Adipose tissue (tissue), 3 donors: ENCODE measurements around the gene MARCHF11. TPM values are rescaled to one million over a fixed set of nuclear protein-coding genes. Genes with fewer than 3 reads are reported as not detected.

ENCODE experiments used
- H3K27ac ChIP-seq: one replicate; pipeline ENCODE4 v1.5.1; 2013; ENCODE audit warnings: low read depth, low read length
- WGBS, 3 donors: extraction: QIAGEN DNeasy Blood & Tissue Kit; methylation state at CpG; one replicate each; pipeline ENCODE4 v1.1.7; 2013; 5-methylcytosine and 5-hydroxymethylcytosine counted together
- polyA plus RNA-seq, 3 donors: library from polyadenylated mRNA; stranded (reverse); fragments of 200-250 nt; gene quantifications; one replicate each; pipeline ENCODE4 v1.2.3, GENCODE V29; 2013
- donor health status: healthy with polysubstance abuse.
- donor health status: Bipolar disorder and iron deficiency.
- donor health status: healthy.

MARCHF11 gene
- polyA plus RNA-seq, 3 donors: 0.32 TPM; not detected in 2

- no peak overlapping the region for H3K27ac ChIP-seq
- 61 to 73% (median 69%) methylated on average over 2 of the region's 2 CpGs for WGBS, 3 donors
Measured at GRCh38 chr5:16066810-16067209, 112.8 kb downstream of the MARCHF11 start.

DNA sequence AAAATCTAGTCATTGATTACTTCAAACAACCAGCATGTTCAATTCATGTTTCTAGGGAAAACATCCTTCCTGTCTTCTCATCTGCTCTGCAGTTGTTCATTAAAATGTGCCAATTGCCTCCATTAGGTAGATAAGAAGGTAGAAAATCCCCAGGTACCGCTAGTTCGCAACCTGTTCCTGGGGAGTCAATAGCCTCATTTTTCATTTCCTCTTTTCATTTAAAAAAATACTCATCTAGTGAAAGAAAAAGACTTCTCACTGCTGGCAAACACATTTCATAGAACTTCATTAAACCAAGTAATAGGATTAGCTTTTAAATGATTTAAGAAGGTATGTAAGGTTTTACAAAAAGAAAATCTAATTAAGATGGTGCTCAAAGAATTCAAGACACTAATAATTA, 113.3 kb downstream of the MARCHF11 start:
- H3K27ac ChIP-seq: no peak overlapping the region
- 55 to 90% (median 81%) methylated on average over 2 of the region's 2 CpGs for WGBS, 3 donors

GRCh38 chr5:16065831-16066230, 113.8 kb downstream of the MARCHF11 start:
- WGBS, 3 donors: 42 to 66% (median 66%) methylated on average over 4 of the region's 4 CpGs
- no peak overlapping the region for H3K27ac ChIP-seq

- no peak overlapping the region for H3K27ac ChIP-seq
- 70 to 78% (median 77%) methylated on average over 9 of the region's 9 CpGs for WGBS, 3 donors
Measured at GRCh38 chr5:16064135-16064893, 115.3 kb downstream of the MARCHF11 start.

GRCh38 chr5:16061163-16061562, 118.4 kb downstream of the MARCHF11 start:
- WGBS, 3 donors: 56 to 76% (median 74%) methylated on average over 3 of the region's 3 CpGs
- H3K27ac ChIP-seq: no peak overlapping the region

DNA sequence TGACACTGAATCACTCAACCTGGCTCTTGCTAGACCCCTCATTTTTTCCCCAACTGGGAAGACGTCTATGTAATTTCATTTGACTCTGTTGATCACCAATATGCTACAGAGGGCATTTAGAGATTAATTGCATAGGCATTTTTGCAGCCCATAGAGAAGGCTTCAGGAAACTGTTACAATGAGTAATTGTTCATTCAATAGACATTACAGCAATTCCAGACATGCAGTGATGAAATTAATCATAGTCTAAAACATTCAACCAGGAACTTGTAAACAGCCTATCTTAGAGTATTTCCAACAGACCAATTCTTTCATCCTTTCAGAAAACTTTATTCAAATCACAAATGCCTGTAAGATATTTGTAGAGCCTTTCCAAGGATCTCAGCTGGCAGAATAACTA, 122.3 kb downstream of the MARCHF11 start:
- WGBS, 3 donors: 18 to 43% (median 32%) methylated on average over 1 of the region's 1 CpG
- no peak overlapping the region for H3K27ac ChIP-seq

GRCh38 chr5:16051246-16051755, 128.3 kb downstream of the MARCHF11 start:
- WGBS, 3 donors: 50 to 73% (median 72%) methylated on average over 3 of the region's 3 CpGs
- no peak overlapping the region for H3K27ac ChIP-seq

- H3K27ac ChIP-seq: no peak overlapping the region
- WGBS, 3 donors: 61 to 79% (median 63%) methylated on average over 1 of the region's 1 CpG
Measured at GRCh38 chr5:16050414-16050813, 129.2 kb downstream of the MARCHF11 start.

GRCh38 chr5:16049761-16050160, 129.8 kb downstream of the MARCHF11 start:
- WGBS, 3 donors: 88 to 94% (median 90%) methylated on average over 1 of the region's 1 CpG
- H3K27ac ChIP-seq: no peak overlapping the region

GRCh38 chr5:16048132-16048531, 131.5 kb downstream of the MARCHF11 start:
- H3K27ac ChIP-seq: no peak overlapping the region

- no peak overlapping the region for H3K27ac ChIP-seq
- 66 to 70% (median 69%) methylated on average over 5 of the region's 5 CpGs for WGBS, 3 donors
Measured at GRCh38 chr5:16043349-16043965, 136.1 kb downstream of the MARCHF11 start.

- 69 to 79% (median 71%) methylated on average over 8 of the region's 8 CpGs for WGBS, 3 donors
- no peak overlapping the region for H3K27ac ChIP-seq
Measured at GRCh38 chr5:16037121-16037845, 142.3 kb downstream of the MARCHF11 start.

DNA sequence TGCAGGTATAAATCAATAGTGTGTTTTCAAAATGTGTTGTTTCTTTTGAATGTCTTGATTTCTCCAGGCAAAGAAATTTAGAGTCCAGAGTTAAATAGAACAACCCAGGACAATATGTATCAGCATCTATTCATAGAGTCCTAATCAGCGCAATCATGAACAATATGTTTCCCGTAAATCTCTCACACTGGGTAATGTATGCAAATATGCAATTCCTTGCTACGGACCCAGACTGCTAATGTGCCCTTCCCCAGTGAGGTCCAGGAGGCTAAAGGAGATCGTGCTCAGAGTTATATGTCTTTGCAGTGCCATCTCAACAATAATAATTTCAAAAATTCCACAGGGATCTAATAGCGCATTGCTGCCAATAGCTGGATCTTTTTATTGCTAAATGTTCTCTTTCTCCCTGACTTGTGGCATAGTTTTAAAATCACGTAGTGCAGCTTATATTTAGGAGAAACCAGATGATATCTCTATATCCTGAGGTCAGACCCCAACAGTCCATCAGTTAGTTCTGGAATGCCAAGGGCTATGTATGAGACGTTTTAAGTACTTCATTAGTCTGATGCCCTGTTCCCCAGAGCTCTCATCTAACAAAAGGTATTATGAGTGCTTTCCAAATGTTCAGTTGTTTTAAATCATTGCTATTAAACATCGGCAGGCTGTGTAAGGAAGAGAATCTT, 145.1 kb downstream of the MARCHF11 start:
- H3K27ac ChIP-seq: no peak overlapping the region
- 59 to 64% (median 62%) methylated on average over 8 of the region's 8 CpGs for WGBS, 3 donors

GRCh38 chr5:16033187-16033925, 146.2 kb downstream of the MARCHF11 start:
- 81 to 92% (median 89%) methylated on average over 4 of the region's 4 CpGs for WGBS, 3 donors
- no peak overlapping the region for H3K27ac ChIP-seq

DNA sequence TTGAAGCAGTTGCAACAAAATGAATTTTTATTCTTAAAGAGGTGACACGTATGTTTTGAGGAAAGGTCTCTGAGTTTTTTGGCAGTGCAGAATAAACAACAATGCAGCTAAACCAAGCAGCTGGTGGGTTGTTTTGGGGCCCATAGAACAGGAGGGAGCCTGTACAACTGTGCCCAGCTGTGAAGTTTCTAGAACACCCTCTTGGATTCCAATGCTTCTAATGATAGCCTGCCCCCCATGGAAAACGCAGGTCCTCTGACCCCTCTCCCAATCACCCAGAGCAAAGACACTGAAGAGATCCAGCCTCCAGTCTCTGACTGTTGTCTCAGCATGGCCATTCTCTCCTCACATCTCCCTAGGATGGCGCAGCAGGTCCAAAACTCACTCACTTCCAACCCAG, 150.9 kb downstream of the MARCHF11 start:
- 62 to 86% (median 80%) methylated on average over 3 of the region's 3 CpGs for WGBS, 3 donors
- H3K27ac ChIP-seq: no peak overlapping the region

DNA sequence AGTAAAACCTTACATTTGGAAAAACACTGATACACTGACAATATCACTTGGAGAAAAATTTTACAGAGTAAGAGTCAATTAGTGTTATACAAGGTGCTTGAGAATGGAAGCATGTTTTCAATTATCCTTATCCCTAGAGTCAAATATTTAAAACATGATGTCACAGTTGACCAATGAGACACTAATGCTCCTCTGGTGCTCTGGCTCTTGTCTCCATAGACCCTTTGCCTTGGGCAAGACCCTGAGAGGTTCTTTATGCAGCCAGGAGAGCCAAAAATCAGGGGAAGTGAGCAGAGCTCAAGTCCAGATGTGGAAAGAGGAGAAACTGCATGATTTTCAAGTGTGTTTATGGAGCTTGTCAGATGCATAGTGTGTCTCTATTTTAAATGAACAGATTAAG, 153.9 kb downstream of the MARCHF11 start:
- H3K27ac ChIP-seq: no peak overlapping the region

DNA sequence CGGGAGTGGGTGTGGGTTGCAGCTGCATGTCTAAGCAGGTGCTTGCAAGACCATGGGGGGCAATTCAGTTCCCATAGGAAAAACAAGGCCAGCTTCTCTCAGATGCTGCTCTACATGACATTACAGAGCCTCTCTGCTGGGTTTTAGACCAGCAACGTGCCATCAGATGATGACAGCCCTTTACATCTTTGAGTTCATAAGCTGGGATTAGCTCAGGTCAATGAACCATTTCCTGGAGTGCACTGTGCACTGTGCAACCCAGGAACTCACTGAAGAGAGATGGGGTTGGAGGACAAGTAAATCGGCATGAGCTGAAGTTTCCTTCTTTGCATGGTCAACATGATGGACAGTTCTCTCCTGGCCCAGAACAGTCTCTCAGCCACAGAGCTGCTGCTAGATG, 160.6 kb downstream of the MARCHF11 start:
- 56 to 64% (median 61%) methylated on average over 3 of the region's 3 CpGs for WGBS, 3 donors
- no peak overlapping the region for H3K27ac ChIP-seq

- H3K27ac ChIP-seq: no peak overlapping the region
- 39 to 70% (median 68%) methylated on average over 2 of the region's 2 CpGs for WGBS, 3 donors
Measured at GRCh38 chr5:16017720-16018119, 161.9 kb downstream of the MARCHF11 start.
